Activated naive CD8-positive, alpha-beta T cell treated with anti-CD3 and anti-CD28 coated beads for 36 hours (primary cell): ENCODE results near the gene SLC49A3. TPM values are rescaled to one million over a fixed set of nuclear protein-coding genes. Genes with fewer than 3 reads are reported as not detected.

ENCODE experiments used
- DNase-seq: peaks from one replicate; pipeline ENCODE4 v3.0.0; 2021
- H3K27ac Mint-ChIP-seq: one replicate; pipeline ENCODE4 v1.8.0; 2022; ENCODE audit warnings: mild to moderate bottlenecking, moderate library complexity, mixed read lengths
- H3K27me3 Mint-ChIP-seq: one replicate; pipeline ENCODE4 v1.8.0; 2022; ENCODE audit warnings: mild to moderate bottlenecking, mixed read lengths
- H3K36me3 Mint-ChIP-seq: one replicate; pipeline ENCODE4 v1.8.0; 2021; ENCODE audit warnings: mild to moderate bottlenecking, mixed read lengths
- H3K4me1 Mint-ChIP-seq: one replicate; pipeline ENCODE4 v1.8.0; 2021; ENCODE audit warnings: mixed read lengths
- H3K4me3 Mint-ChIP-seq: one replicate; pipeline ENCODE4 v1.8.0; 2022; ENCODE audit warnings: mild to moderate bottlenecking, moderate library complexity, mixed read lengths
- H3K9me3 Mint-ChIP-seq: one replicate; pipeline ENCODE4 v1.8.0; 2022; ENCODE audit warnings: mixed read lengths
- total RNA-seq, 2 experiments: library from RNA; stranded (reverse); gene quantifications; one replicate each; pipeline ENCODE4 v1.2.3, GENCODE V29; 2021

Gene SLC49A3
- total RNA-seq, 2 experiments from 2014 or later: 0.38 to 0.43 TPM

DNA sequence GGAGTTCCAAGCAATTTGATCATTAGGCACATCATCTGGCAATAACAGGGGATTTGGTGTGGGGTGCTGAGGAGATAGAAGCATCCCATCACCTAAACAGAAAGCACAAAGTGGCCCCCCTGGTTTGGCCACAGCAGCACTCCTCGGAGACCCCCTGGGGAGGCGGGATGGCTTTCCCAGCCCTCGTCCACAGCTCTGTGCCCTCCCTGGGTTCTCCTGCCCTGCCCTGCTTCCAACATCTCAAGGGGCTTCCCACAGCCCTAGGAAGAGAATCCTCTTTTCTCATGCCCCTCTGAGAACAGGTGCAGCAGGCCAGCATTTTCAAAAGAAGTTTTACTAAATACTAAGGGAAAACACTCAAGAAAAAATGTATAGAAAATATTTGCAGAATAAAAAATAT lies 27.7 kb downstream of the SLC49A3 start:
- Mint-ChIP-seq H3K27me3 (no peaks in the 10 kb centered on the region), H3K4me1 (peaks cover 7% of the 10 kb centered on the region), H3K9me3 (no peaks in the 10 kb centered on the region), H3K27ac (no peak overlapping the region), H3K4me3 (no peak overlapping the region), H3K36me3 (peaks cover 11% of the 10 kb centered on the region)
- no peak for DNase-seq

GRCh38 chr4:660401-660800 lies 28.6 kb downstream of the SLC49A3 start:
- Mint-ChIP-seq H3K36me3 (peaks cover 11% of the 10 kb centered on the region), H3K4me3 (no peak overlapping the region), H3K27me3 (no peaks in the 10 kb centered on the region), H3K27ac (no peak overlapping the region), H3K4me1 (peaks cover 7% of the 10 kb centered on the region), H3K9me3 (no peaks in the 10 kb centered on the region)
- DNase-seq: no peak

DNA sequence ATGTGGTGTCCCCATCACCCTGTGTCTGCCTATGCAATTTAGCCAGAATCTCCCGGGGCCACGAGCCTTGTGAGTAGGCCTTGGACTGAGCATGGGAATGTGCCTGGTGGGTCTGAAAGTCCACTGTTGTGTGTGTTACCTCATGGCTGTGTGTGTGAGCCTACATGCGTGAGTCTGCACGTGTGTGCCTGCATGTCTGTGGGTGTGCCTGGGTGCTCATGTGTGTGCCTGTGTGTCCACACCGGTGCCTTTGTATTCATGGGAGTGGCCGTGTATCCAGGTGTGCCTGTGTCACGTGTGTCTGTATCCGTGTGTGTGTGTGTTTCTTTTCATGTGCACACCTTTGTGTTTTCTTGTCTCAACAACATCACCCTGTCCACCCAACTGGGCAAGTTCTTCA lies 29.1 kb downstream of the SLC49A3 start:
- H3K9me3 Mint-ChIP-seq: no peaks in the 10 kb centered on the region
- DNase-seq: no peak
- H3K36me3 Mint-ChIP-seq: peaks cover 11% of the 10 kb centered on the region
- peaks cover 5% of the 10 kb centered on the region for H3K4me1 Mint-ChIP-seq
- H3K4me3 Mint-ChIP-seq: no peak overlapping the region
- H3K27ac Mint-ChIP-seq: no peak overlapping the region
- H3K27me3 Mint-ChIP-seq: no peaks in the 10 kb centered on the region

DNA sequence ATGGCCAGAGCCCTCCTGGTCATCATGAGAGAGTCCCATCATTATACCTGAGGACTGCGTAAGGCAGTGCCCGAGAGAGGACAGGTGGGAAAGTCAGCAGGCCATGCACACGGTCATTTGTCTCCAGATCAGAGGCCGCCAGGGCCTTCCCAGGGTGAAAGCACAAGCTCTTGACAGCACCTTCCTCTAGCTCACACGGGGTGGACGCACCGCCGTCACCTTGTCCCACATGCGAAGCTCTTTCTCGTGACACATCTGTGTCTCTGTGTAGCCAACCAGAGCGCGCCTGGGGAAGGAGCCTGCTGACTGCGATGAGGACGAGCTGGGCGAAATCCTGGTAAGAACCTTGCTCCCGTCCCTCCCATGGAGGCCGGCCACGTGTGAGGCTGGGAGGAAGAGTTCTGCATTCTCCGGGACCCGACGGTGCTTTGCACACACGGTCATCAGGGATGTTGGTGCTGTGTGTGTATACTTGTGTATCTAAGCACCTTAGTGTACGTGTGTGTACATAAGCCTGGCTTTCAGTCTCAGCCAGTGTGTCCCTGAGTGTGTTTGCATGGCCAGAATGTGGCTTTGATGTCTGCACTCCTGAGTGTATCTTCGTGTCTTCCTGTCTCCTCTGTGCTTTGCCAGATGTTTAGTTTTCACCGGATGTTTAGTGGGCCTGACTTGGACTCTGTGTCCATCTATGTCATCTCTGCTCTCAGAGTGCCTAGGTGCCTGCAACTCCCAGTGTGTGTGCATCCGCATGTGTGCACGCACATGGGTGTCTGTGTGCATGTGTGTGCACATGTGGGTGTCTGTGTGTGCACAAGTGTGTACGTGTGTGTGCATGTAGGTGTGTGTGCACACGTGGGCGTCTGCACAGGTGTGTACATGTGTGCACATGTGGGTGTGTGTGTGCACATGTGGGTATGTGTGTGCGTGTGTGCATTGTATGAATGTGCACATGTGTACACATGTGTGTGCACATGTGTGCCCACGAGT lies 30.0 kb downstream of the SLC49A3 start:
- Mint-ChIP-seq H3K9me3 (no peaks in the 10 kb centered on the region), H3K4me3 (no peak overlapping the region), H3K27me3 (no peaks in the 10 kb centered on the region), H3K27ac (no peak overlapping the region), H3K36me3 (peaks cover 9% of the 10 kb centered on the region), H3K4me1 (no peaks in the 10 kb centered on the region)
- DNase-seq: no peak

DNA sequence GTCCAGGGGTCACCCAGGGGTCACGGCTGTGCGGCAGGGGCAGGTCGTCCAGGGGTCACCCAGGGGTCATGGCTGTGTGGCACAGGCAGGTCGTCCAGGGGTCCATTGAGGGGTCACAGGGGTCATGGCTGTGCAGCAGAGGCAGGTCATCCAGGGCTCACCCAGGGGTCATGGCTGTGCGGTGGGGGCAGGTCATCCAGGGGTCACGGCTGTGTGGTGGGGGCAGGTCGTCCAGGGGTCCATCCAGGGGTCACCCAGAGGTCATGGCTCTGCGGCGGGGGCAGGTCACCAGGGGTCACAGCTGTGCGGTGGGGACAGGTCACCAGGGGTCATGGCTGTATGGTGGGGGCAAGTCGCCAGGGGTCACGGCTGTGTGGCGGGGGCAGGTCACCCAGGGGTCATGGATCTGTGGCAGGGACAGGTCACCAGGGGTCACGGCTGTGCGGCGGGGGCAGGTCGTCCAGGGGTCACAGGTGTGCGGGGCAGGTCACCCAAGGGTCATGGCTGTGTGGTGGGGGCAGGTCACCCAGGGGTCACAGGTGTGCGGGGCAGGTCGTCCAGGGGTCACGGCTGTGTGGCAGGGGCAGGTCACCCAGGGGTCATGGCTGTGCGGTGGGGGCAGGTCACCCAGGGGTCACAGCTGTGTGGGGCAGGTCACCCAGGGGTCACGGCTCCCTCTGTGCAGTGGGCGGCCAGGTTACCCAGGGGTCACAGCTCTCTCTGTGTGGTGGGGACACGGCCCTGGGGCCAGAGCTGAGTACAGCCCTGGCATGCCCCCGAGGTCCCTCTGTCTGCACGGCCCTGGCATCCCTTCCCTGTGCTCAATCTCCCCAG lies 30.9 kb downstream of the SLC49A3 start:
- no peak overlapping the region for H3K27ac Mint-ChIP-seq
- no peak for DNase-seq
- H3K4me3 Mint-ChIP-seq: no peak overlapping the region
- peaks cover 9% of the 10 kb centered on the region for H3K36me3 Mint-ChIP-seq
- H3K9me3 Mint-ChIP-seq: no peaks in the 10 kb centered on the region
- no peaks in the 10 kb centered on the region for H3K4me1 Mint-ChIP-seq
- H3K27me3 Mint-ChIP-seq: no peaks in the 10 kb centered on the region

- no peak for DNase-seq
- H3K36me3 Mint-ChIP-seq: peaks cover 9% of the 10 kb centered on the region
- no peaks in the 10 kb centered on the region for H3K9me3 Mint-ChIP-seq
- no peaks in the 10 kb centered on the region for H3K27me3 Mint-ChIP-seq
- H3K4me1 Mint-ChIP-seq: no peaks in the 10 kb centered on the region
- no peak overlapping the region for H3K27ac Mint-ChIP-seq
- H3K4me3 Mint-ChIP-seq: no peak overlapping the region
Measured at GRCh38 chr4:657338-657833, 31.6 kb downstream of the SLC49A3 start.

- Mint-ChIP-seq H3K27me3 (peaks cover 6% of the 10 kb centered on the region), H3K9me3 (no peaks in the 10 kb centered on the region), H3K4me3 (no peak overlapping the region), H3K27ac (no peak overlapping the region), H3K4me1 (no peaks in the 10 kb centered on the region), H3K36me3 (peaks cover 9% of the 10 kb centered on the region)
- no peak for DNase-seq
Measured at GRCh38 chr4:656436-657337, 32.3 kb downstream of the SLC49A3 start.

DNA sequence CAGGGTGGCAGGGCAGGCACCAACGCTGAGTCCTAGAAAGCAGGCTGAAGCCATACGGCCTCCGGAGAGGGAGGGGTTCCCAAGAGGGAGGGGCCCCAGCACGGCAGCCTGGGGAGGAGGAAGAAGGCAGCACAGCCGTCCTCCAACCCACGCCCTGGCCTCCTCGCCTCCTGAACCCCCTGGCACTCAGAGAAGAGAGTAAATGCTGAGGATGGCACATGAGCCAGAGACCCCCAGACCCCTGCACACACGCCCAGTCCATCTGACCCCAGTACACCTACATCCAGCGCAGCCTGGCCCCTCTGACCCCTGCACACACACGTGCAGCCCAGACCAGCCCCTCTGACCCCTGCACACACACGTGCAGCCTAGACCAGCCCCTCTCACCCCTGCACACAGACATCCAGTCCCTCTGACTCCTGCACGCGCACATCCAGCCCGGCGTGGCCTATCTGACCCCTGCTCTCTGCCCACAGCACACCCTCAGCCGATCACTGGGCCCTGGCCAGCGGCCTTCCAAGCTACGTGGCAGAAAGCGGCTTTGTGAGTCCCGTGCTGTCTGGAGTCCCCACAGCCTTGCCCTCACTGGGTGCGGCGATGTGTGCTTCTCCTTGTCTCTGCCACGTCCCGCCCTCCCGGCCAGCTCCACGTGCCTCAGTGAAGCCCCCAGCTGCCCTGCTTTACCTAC lies 33.3 kb downstream of the SLC49A3 start:
- H3K4me1 Mint-ChIP-seq: no peaks in the 10 kb centered on the region
- H3K27me3 Mint-ChIP-seq: peaks cover 7% of the 10 kb centered on the region
- H3K36me3 Mint-ChIP-seq: peaks cover 4% of the 10 kb centered on the region
- no peak overlapping the region for H3K27ac Mint-ChIP-seq
- no peak for DNase-seq
- H3K9me3 Mint-ChIP-seq: no peaks in the 10 kb centered on the region
- H3K4me3 Mint-ChIP-seq: no peak overlapping the region

- no peak for DNase-seq
- Mint-ChIP-seq H3K27me3 (peaks cover 7% of the 10 kb centered on the region), H3K36me3 (peaks cover 2% of the 10 kb centered on the region)
Measured at GRCh38 chr4:654871-655463, 34.0 kb downstream of the SLC49A3 start.

GRCh38 chr4:654503-654845 lies 34.5 kb downstream of the SLC49A3 start:
- H3K4me3 Mint-ChIP-seq: no peak overlapping the region
- H3K36me3 Mint-ChIP-seq: no peaks in the 10 kb centered on the region
- peaks cover 7% of the 10 kb centered on the region for H3K27me3 Mint-ChIP-seq
- H3K4me1 Mint-ChIP-seq: no peaks in the 10 kb centered on the region
- DNase-seq: no peak
- no peak overlapping the region for H3K27ac Mint-ChIP-seq
- H3K9me3 Mint-ChIP-seq: no peaks in the 10 kb centered on the region

More at GRCh38 chr4:654871-655463, 34.0 kb downstream of the SLC49A3 start:
- Mint-ChIP-seq H3K4me1 (no peaks in the 10 kb centered on the region), H3K9me3 (no peaks in the 10 kb centered on the region), H3K27ac (no peak overlapping the region), H3K4me3 (no peak overlapping the region)

GRCh38 chr4:653831-654502 lies 35.0 kb downstream of the SLC49A3 start:
- DNase-seq: no peak
- no peaks in the 10 kb centered on the region for H3K36me3 Mint-ChIP-seq
- H3K4me1 Mint-ChIP-seq: no peaks in the 10 kb centered on the region
- no peak overlapping the region for H3K27ac Mint-ChIP-seq
- no peaks in the 10 kb centered on the region for H3K9me3 Mint-ChIP-seq
- peaks cover 9% of the 10 kb centered on the region for H3K27me3 Mint-ChIP-seq
- H3K4me3 Mint-ChIP-seq: no peak overlapping the region

GRCh38 chr4:653080-653821 lies 35.7 kb downstream of the SLC49A3 start:
- DNase-seq: no peak
- Mint-ChIP-seq H3K9me3 (no peaks in the 10 kb centered on the region), H3K27me3 (peaks cover 14% of the 10 kb centered on the region), H3K27ac (no peak overlapping the region), H3K36me3 (no peaks in the 10 kb centered on the region), H3K4me1 (no peaks in the 10 kb centered on the region), H3K4me3 (no peak overlapping the region)
